ENCODE results near the gene VAX1.

DNA sequence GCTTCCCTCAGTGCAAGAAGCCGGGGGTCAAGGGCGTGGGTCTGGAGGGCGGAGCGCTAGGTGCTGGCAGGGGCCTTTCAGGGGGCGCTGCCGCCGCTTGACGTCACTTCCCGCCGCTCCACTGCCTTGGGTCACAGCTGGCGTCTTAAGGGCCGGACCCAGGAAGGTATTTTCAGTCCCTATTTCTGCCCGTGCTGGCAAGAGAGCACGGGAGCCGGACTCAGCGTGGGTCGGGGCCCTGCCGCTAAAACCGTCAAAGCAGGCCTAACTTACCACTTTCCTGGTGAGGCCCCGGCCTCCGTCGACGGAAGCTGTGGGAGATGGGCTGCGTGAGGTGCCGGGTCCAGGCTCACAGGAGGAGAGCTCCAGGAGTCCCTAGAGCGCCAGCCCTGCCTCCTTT, 12.0 kb downstream of the VAX1 start:
- TF ChIP-seq, protein P1, sequence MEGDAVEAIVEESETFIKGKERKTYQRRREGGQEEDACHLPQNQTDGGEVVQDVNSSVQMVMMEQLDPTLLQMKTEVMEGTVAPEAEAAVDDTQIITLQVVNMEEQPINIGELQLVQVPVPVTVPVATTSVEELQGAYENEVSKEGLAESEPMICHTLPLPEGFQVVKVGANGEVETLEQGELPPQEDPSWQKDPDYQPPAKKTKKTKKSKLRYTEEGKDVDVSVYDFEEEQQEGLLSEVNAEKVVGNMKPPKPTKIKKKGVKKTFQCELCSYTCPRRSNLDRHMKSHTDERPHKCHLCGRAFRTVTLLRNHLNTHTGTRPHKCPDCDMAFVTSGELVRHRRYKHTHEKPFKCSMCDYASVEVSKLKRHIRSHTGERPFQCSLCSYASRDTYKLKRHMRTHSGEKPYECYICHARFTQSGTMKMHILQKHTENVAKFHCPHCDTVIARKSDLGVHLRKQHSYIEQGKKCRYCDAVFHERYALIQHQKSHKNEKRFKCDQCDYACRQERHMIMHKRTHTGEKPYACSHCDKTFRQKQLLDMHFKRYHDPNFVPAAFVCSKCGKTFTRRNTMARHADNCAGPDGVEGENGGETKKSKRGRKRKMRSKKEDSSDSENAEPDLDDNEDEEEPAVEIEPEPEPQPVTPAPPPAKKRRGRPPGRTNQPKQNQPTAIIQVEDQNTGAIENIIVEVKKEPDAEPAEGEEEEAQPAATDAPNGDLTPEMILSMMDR (conservative IDR thresholded peaks at IDR 0.05) = no peak
- TF ChIP-seq ZFX (IDR thresholded peaks at IDR 0.05) = no peak

All from C4-2B (cell line).